ENCODE measurements around the gene TMPRSS9. TPM values are rescaled to one million over a fixed set of nuclear protein-coding genes. Genes with fewer than 3 reads are reported as not detected.

The TMPRSS9 gene
- total RNA-seq, 1 donor: 0.10 TPM

DNA sequence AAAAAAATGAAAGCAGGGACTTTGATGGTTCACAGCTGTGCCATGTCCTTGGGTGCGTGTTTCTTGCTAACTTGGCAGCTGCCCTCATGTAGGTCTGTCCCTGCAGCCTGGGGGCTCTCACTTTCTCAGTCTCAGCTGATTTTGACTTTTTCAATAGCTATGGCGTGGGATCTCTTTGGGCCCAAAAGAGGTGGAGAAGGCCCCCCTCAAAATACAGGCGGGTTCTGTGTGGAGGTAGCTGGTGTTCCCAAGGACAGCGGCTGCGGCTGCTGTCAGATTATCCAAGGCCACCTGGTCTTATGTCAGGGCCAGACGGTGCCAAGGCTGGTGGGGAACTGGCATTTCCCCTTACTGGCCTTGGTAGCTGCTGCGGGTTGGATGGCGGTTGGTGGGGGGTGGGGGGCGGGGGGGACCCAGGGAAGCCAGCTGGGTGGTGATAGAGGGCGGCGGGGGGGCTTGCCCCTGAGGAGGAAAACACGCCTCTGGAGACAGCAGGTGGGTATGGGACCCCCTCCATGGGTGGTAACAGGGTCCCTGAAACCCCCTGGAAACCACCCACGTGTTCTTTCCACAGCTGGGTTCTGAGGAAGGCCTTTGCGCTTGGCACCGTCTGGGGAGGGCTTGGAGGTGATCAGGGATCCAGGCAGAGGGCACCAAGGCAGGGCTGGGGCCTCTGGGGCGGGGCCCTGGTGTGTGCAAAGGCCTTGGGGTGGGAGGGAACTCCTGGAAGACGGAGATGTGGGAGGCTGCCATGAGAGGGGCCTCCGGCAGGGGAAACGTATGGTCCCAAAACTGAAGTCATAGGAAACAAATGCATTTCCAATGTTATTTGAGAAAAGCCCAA lies 63.2 kb downstream of the TMPRSS9 start:
- no peaks in the 10 kb centered on the region for H3K9me3 ChIP-seq (ENCODE audit: low read depth, low read length)

DNA sequence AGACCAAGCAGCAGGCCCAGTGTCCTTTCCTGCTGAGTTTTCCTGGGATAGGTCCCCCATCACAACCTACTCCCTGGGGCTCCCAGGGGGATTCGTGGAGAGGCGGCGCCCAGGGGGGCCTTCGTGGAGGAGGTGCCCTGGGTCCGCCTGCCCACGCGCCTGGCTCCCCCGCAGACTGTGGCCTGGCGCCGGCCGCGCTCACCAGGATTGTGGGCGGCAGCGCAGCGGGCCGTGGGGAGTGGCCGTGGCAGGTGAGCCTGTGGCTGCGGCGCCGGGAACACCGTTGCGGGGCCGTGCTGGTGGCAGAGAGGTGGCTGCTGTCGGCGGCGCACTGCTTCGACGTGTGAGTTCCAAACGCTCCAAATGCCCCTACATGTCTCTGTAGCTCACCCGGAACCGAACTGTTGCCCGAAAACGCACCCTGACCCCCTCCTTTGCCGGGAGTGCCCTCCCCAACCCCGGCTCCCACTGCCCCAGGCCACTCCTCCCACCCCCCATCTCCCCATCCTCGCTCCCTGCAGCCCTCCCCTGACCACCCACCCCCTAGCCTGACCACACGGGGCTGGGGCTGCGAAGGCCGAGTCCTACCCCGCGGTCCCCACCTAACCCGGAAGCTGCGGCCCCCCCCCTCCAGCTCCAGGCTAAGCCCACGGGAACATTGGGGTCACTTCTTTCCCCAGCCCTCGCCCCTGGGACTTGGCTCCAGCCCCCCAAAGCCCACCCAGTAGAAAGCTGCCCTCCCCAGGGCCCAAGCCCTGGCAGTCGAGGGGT lies 64.0 kb downstream of the TMPRSS9 start:
- Histone ChIP-seq H3K27me3 (ENCODE audit: insufficient read depth, low read length) (no peaks in the 10 kb centered on the region), H3K9me3 (ENCODE audit: low read depth, low read length) (no peaks in the 10 kb centered on the region), H3K4me1 (ENCODE audit: insufficient read depth, low read length) (peaks cover 21% of the 10 kb centered on the region), H3K4me3 (ENCODE audit: low read length) (no peak overlapping the region)

More for the DNA sequence above, 63.2 kb downstream of the TMPRSS9 start:
- Histone ChIP-seq H3K4me1 (ENCODE audit: insufficient read depth, low read length) (peaks cover 19% of the 10 kb centered on the region), H3K4me3 (ENCODE audit: low read length) (no peak overlapping the region), H3K27me3 (ENCODE audit: insufficient read depth, low read length) (no peaks in the 10 kb centered on the region)

DNA sequence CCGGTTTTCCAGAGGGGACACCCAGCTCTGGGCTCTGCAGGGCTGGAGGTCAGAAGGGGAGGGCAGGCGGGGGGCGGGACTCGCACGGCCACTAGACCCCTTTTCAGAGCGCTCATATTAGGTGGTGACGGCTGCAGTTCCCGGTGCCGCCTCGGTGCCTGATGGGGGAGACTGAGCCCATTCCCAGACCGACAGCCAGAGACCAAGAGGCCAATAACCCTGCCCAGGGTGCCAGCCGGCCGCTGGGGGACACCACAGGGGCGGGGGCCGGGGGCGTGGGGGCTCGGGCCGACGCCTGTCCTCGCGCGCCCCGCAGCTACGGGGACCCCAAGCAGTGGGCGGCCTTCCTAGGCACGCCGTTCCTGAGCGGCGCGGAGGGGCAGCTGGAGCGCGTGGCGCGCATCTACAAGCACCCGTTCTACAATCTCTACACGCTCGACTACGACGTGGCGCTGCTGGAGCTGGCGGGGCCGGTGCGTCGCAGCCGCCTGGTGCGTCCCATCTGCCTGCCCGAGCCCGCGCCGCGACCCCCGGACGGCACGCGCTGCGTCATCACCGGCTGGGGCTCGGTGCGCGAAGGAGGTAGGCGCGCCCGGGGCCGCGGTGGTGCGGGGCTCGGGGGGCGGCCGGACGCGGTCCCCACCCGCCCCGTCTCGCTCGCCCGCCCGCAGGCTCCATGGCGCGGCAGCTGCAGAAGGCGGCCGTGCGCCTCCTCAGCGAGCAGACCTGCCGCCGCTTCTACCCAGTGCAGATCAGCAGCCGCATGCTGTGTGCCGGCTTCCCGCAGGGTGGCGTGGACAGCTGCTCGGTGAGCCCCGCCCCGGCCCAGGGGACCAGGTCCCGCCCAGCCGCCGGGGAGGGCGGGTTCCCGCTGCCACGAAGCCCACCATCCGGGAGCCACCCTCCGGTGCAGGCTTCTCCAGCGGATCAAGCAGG lies 64.9 kb downstream of the TMPRSS9 start:
- Histone ChIP-seq H3K9me3 (ENCODE audit: low read depth, low read length) (no peaks in the 10 kb centered on the region), H3K4me1 (ENCODE audit: insufficient read depth, low read length) (peaks cover 21% of the 10 kb centered on the region), H3K27me3 (ENCODE audit: insufficient read depth, low read length) (no peaks in the 10 kb centered on the region), H3K4me3 (ENCODE audit: low read length) (no peak overlapping the region)

DNA sequence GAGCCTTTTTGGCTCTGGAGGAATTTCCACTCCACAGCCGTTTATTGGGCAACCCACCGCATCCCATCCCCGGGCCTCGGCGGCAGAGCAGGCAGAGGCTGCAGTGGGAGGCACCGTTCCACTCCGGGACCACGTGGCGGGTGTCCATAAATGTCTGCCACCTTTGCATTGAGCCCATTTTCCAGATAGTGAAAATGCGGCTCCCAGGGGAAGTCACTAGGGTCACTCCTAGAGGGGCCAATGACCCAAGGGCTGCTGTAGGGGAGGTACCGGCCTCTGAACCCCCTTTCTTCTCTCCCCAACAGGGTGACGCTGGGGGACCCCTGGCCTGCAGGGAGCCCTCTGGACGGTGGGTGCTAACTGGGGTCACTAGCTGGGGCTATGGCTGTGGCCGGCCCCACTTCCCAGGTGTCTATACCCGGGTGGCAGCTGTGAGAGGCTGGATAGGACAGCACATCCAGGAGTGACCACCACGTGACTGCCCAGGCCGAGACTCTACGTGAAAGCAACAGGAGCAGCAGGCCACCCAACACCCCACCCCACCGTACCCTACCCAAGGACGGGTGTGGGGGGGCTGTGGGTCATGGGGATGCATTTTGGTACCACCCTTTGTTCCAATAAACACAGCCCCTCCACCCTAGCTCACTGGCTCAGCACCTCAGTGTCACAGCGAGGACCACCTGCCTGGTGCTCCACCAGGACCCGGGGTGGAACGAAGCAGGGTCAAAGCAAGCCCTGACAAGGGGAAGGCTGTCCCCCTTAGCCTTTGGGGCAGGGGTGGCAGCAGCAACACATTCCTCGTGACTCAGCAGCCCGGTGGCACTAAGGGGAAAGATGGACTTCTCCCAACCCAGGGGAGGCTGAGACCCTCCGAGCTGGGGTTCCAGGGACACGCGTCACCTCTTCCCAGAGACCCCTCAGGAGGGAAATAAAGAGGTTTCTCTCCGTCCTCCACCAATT lies 65.8 kb downstream of the TMPRSS9 start:
- Histone ChIP-seq H3K4me3 (ENCODE audit: low read length) (no peak overlapping the region), H3K9me3 (ENCODE audit: low read depth, low read length) (no peaks in the 10 kb centered on the region), H3K27me3 (ENCODE audit: insufficient read depth, low read length) (no peaks in the 10 kb centered on the region), H3K4me1 (ENCODE audit: insufficient read depth, low read length) (peaks cover 21% of the 10 kb centered on the region)

DNA sequence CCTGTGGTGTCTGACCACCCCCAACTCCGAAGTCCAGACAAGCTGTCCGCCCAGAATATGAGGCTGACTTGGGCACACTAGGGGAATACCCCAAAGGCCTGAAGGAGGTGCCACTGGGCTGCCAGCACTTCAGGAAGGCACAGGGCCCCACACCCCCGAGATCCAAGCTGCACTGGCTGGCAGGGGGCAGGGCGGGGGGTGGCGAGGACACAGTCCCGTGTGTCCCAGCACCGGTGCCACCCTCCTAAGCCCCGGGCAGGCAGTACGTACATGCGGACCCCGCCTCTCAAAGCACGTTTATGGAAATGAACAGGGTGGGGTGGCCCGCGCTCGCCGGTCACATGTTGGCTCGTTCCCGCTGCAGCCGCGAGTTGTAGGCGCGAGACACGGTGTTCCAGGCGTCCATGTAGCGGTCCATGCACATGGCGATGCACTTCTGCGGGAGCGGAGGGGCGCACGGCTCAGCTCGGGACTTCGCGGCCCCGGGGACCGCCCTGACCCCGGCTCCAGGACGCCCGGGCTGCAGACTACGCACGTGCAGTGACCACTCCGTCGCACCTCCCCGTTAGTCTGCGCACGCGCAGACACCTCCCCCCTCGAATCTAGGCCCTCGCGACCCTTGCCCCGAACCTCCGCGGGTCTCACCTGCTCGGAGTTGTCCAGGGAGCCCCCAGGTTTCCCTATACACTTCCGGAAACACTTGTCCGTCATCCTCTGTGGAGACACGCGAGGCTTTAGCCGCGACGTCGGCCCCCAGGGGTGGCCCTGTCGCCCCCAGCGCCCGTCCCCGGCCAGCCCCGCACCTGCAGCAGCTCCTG lies 66.8 kb downstream of the TMPRSS9 start:
- Histone ChIP-seq H3K27me3 (ENCODE audit: insufficient read depth, low read length) (no peaks in the 10 kb centered on the region), H3K9me3 (ENCODE audit: low read depth, low read length) (no peaks in the 10 kb centered on the region), H3K4me1 (ENCODE audit: insufficient read depth, low read length) (peaks cover 21% of the 10 kb centered on the region), H3K4me3 (ENCODE audit: low read length) (peak overlapping the region; percentile 63)

DNA sequence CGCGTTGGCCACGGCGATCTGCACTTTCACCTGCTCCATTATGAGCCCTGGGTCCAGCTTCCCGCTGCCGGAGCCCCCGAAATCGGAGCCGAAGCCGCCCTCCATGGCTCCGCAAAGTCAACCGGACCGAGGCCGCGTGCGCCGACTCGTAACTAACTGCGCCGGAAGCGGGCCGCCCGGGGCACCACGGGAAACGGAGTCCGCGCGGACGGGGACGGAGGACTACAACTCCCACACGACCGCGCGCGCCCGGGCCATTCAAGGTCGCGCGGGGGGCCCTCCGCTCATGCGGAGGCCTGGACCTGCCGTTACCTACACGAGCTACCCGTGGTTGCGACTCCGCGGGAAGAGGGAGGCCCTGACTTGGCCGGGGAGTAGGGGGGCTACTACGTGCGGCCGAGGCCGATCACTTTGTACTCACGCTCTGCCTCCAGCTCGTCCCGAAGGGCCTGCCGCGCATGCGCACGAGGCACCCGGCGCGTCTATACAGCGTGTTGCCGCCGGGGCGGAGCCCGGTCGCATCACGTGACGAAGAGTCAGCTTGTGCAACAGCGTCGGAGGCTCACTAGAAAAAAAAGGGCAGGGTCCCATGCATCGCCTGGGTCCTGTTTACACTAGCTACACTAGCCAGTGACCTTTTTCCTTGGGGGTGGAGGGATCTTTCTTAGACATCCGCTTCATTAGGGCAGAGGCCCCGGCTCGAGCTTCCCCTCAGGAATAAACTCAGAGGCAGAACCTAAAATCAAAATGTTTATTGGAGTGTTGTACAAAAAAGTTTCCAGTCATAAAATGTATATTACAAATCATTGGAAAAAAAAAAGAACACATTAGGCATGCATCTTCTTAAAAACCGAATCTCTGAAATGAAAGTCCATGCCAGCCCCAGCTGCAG lies 67.6 kb downstream of the TMPRSS9 start, which contains the start of gene TIMM13:
Gene TIMM13 (minus strand): TSS at position 158 of the 892 bp plus-strand sequence. CDS start 53 bp downstream, at position 105.
- H3K9me3 ChIP-seq (ENCODE audit: low read depth, low read length): no peaks in the 10 kb centered on the region
- no peaks in the 10 kb centered on the region for H3K27me3 ChIP-seq (ENCODE audit: insufficient read depth, low read length)
- H3K4me3 ChIP-seq (ENCODE audit: low read length): peak within 1 kb of the TSS; percentile 63
- H3K4me1 ChIP-seq (ENCODE audit: insufficient read depth, low read length): peaks cover 21% of the 10 kb centered on the region

DNA sequence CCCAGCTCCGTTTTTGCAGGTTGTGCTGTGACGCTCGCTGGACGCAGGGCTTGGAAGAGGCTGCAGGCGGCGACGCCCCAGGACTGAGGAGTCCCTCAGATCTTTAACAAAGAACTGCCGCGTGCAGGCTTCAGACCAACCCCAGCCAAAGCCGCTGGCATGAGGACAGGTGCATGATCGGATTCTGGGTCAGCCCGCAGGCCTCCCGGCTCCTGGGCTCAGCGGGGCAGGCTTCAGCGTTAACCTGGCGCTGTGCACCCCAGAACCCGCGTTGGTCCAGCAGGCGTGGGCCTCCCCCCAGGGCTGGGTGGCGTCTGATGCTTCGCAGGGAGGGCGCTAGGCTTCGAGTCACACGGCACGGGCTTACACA lies 68.2 kb downstream of the TMPRSS9 start:
- no peak overlapping the region for H3K4me3 ChIP-seq (ENCODE audit: low read length)
- peaks cover 21% of the 10 kb centered on the region for H3K4me1 ChIP-seq (ENCODE audit: insufficient read depth, low read length)
- no peaks in the 10 kb centered on the region for H3K9me3 ChIP-seq (ENCODE audit: low read depth, low read length)
- H3K27me3 ChIP-seq (ENCODE audit: insufficient read depth, low read length): no peaks in the 10 kb centered on the region

DNA sequence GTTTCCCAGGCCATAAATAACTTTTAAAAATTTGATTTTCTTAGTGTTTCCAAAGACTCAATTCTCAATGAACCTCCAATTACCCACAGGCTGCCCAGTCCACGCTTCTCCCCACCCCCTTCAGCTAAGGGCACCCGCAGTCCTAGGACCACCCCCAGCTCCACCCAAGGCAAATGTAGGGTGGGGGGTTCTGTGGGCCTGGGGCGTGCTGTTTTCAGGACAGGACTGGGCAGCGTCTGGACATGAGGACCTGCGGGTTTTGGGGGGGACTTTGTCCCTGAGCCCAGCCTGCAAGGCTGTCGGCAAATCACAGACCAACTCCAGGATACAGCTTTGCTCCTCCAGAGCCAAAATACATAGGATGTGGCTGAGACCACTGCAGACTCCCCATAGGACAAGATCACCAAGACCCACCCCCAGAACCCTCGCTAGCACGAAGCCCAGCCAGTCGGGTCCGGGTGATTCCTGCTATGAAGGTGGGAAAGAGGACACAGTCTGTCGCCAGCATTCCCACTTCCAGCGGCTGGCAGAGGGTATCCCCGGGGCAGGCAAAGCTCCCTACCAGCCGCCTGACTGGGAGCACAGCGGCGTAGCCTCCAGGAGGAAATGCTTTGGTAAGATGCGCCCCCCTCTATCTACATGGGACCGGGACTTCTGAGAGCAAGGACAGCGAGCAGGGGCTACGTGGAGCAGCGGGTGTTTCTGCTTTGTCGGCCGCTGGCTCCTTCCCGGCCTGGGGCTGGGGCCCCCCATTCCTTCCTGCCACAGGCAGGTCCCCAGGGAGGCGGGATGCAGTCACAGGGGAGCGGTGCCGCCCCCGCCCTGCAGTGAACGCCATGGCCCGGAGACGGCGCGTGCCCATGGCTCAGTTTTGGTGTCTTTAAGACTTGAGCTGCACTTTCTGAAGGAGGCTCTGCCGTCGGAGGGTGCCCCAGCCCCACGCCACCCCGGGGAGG lies 69.0 kb downstream of the TMPRSS9 start:
- Histone ChIP-seq H3K4me1 (ENCODE audit: insufficient read depth, low read length) (peaks cover 21% of the 10 kb centered on the region), H3K9me3 (ENCODE audit: low read depth, low read length) (no peaks in the 10 kb centered on the region), H3K4me3 (ENCODE audit: low read length) (no peak overlapping the region)

DNA sequence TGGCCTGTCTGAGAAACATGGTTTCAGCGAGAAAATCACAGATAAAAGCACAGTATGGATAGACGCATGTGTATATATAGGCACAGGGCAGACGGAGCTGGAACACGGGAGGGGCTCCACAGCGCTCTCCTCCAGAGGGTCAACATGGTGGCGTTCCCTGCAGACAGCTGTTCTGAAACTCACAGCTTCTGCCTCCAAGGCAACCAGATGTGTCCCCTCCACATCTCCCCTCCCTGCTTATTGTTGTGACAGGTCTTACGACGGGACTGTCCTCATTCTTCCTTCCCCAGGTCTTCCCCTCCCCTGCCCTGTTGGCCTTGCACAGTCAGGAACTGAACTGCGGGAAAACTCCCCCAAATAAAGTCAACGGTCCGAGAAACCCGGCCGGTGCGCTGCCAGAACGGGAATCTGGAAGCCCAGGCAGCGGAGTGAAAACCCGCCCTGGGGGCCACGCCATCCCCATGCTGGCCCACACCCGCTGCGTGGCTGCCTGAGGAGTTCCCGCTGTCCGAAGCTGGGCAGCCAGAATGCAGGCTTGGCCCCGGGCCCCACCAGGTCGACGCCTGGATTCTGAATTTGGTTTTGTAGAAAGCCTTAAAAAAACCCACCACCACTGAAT lies 70.0 kb downstream of the TMPRSS9 start:
- H3K4me3 ChIP-seq (ENCODE audit: low read length): no peak overlapping the region
- peaks cover 21% of the 10 kb centered on the region for H3K4me1 ChIP-seq (ENCODE audit: insufficient read depth, low read length)
- no peaks in the 10 kb centered on the region for H3K27me3 ChIP-seq (ENCODE audit: insufficient read depth, low read length)
- H3K9me3 ChIP-seq (ENCODE audit: low read depth, low read length): no peaks in the 10 kb centered on the region

More for the DNA sequence above, 69.0 kb downstream of the TMPRSS9 start:
- no peaks in the 10 kb centered on the region for H3K27me3 ChIP-seq (ENCODE audit: insufficient read depth, low read length)

DNA sequence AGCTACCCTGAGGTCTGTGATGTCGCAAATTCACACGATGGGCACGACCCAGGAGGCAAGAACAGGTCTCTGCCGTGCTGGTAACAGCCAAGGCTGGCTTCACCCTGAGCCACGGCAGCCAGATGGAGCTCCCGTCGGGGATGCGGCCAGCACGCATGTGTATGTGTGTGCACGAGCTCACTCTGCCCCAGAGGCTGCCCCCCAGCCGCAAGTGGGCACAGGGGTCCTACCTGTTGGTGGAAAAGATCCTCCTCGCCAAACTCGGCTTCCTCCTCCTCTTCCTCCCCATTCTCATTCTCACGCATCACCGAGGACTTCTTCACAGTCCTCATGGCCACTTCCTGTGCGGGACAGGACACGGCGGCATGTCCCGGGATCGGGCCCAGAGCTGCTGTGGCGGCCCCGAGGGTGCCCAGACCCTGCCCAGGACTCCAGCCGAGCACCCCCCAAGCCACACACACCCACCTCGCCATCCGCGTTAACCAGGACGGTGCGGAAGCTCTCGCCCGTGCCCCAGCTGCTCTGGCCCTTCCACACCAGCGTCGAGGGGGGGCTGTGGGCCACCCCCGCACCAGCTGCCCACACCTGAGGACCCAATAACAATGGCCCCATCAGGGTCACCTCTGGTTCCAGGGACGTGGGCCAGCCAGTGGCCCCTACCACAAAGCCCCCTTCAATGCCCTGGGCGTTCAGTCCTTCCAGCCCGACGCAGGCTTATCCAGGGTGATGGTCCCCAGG lies 71.4 kb downstream of the TMPRSS9 start:
- H3K9me3 ChIP-seq (ENCODE audit: low read depth, low read length): no peaks in the 10 kb centered on the region
- H3K27me3 ChIP-seq (ENCODE audit: insufficient read depth, low read length): no peaks in the 10 kb centered on the region
- no peak overlapping the region for H3K4me3 ChIP-seq (ENCODE audit: low read length)
- peaks cover 13% of the 10 kb centered on the region for H3K4me1 ChIP-seq (ENCODE audit: insufficient read depth, low read length)
